SU-DHL-6 (cell line): Measurements from ENCODE around the gene THOP1.

Experiments
- CTCF ChIP-seq: fragments of 200-600 bp; sonication (generic); IDR thresholded peaks from one replicate; pipeline ENCODE4 v1.5.1; 2017; ENCODE audit warnings: antibody characterized with exemption, mild to moderate bottlenecking, low read length, moderate library complexity; ENCODE audit not compliant: insufficient read depth, poor library complexity, severe bottlenecking
- EZH2phosphoT487 ChIP-seq: fragments of 200-600 bp; sonication (generic), shearing (Covaris generic); conservative IDR thresholded peaks from 2 replicates; pipeline ENCODE4 v1.6.1; 2018; ENCODE audit warnings: mild to moderate bottlenecking, antibody characterized with exemption, low read length, moderate library complexity, mixed read lengths

DNA sequence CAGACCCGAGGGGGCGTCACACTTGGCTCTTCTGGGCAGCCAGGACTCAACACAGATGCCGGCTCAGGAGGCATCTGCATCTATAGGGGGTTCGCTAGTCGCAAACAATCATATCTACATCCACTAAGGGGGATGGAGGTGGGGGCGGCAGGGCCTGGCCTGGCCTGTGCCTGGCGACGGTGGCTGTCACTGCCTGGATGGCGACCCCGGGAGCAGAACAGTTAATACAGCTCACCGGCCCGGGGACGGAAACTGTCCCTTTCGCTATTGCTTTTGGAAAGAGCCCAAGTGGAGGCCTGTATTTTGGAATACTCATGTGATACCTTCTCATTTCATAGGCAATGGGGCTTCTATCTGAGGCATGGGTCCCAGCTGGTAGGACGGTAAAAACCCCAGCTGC is 19.9 kb upstream of the THOP1 start:
- no peak for TF ChIP-seq CTCF
- no peak for TF ChIP-seq EZH2phosphoT487
